ENCODE results near the gene PRTFDC1. TPM values are rescaled to one million over a fixed set of nuclear protein-coding genes. Genes with fewer than 3 reads are reported as not detected.

The PRTFDC1 gene
- total RNA-seq, 1 experiment from 2014 or later = 22.7 TPM

DNA sequence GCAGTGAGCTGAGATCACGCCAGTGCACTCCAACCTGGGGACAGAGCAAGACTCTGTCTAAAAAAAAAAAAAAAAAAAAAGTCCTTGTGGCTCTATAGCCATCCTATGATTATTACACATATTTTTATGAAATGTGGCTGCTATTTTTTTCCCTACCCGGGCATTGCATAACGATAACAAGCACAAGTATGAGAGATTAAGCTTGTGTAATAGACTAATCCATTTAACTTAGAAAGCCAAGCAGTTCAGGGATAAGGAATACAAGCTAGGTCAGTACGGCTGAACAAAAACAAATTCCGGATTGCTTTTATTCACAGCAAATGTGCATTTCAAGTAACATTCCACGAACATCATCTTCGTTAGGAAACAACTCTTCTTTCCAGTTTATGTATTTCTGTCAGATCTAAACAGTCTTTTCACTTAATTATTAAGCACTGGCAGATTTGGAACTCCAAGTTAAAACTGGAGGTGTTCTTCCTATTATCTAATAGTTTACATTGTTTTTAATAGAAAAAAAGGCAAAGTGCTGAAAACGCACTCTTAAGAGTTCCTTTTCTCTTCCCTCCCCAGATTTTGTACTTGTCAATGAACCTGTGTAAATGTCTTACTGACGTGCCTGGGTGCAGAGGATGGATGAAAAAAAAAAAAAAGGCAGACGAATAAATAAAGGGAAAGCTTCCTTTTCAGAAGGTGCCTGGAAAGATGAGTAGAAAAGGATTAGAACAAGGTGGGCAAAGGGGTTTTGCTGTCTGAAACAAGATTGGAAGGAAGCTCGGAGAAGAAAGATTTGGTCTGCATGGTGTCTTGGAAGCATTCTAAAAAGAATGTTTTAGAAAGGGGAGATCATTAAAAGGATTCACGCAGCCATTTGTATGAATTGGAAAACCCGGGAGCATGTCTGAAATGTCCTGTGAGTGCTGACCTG is 81.1 kb downstream of the PRTFDC1 start:
- no peaks in the 10 kb centered on the region for H3K27me3 Mint-ChIP-seq (ENCODE audit: unreplicated experiment)
- BruUV-seq (replicated peaks) = no TSS peak
- H3K36me3 Mint-ChIP-seq (ENCODE audit: insufficient read depth, unreplicated experiment) = no peaks in the 10 kb centered on the region
- H3K4me1 Mint-ChIP-seq (ENCODE audit: low read depth, unreplicated experiment) = peaks cover 19% of the 10 kb centered on the region
- TF ChIP-seq, protein P1, sequence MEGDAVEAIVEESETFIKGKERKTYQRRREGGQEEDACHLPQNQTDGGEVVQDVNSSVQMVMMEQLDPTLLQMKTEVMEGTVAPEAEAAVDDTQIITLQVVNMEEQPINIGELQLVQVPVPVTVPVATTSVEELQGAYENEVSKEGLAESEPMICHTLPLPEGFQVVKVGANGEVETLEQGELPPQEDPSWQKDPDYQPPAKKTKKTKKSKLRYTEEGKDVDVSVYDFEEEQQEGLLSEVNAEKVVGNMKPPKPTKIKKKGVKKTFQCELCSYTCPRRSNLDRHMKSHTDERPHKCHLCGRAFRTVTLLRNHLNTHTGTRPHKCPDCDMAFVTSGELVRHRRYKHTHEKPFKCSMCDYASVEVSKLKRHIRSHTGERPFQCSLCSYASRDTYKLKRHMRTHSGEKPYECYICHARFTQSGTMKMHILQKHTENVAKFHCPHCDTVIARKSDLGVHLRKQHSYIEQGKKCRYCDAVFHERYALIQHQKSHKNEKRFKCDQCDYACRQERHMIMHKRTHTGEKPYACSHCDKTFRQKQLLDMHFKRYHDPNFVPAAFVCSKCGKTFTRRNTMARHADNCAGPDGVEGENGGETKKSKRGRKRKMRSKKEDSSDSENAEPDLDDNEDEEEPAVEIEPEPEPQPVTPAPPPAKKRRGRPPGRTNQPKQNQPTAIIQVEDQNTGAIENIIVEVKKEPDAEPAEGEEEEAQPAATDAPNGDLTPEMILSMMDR (IDR thresholded peaks at IDR 0.05; ENCODE audit: unreplicated experiment) = no peak
- no peak overlapping the region for H3K27ac Mint-ChIP-seq (ENCODE audit: unreplicated experiment)
- intact Hi-C loops (cut with micrococcal nuclease; ENCODE audit: unreplicated experiment) = no loop called here
- no peak overlapping the region for H3K4me3 Mint-ChIP-seq (ENCODE audit: low read depth, unreplicated experiment)
- CTCF ChIA-PET = no interaction called here
- peaks cover 3% of the 10 kb centered on the region for H3K9me3 Mint-ChIP-seq (ENCODE audit: low read depth, unreplicated experiment)
- DNase-seq = no peak

- no TSS peak for BruUV-seq (replicated peaks)
- Mint-ChIP-seq H3K27me3 (ENCODE audit: unreplicated experiment) (no peaks in the 10 kb centered on the region), H3K4me1 (ENCODE audit: low read depth, unreplicated experiment) (peaks cover 30% of the 10 kb centered on the region), H3K4me3 (ENCODE audit: low read depth, unreplicated experiment) (no peak overlapping the region), H3K9me3 (ENCODE audit: low read depth, unreplicated experiment) (no peaks in the 10 kb centered on the region), H3K36me3 (ENCODE audit: insufficient read depth, unreplicated experiment) (no peaks in the 10 kb centered on the region), H3K27ac (ENCODE audit: unreplicated experiment) (no peak overlapping the region)
- DNase-seq = no peak
- TF ChIP-seq, protein P1 (IDR thresholded peaks at IDR 0.05; ENCODE audit: unreplicated experiment) = no peak
- CTCF ChIA-PET = interaction anchor here (0.6 kb wide), 1 partner anchor 31 kb away, joined by 3 read pairs; no protein-coding TSS in a partner anchor
- intact Hi-C loops (cut with micrococcal nuclease; ENCODE audit: unreplicated experiment) = no loop called here
Observed at GRCh38 chr10:24869354-24870015, 82.9 kb downstream of the PRTFDC1 start.

DNA sequence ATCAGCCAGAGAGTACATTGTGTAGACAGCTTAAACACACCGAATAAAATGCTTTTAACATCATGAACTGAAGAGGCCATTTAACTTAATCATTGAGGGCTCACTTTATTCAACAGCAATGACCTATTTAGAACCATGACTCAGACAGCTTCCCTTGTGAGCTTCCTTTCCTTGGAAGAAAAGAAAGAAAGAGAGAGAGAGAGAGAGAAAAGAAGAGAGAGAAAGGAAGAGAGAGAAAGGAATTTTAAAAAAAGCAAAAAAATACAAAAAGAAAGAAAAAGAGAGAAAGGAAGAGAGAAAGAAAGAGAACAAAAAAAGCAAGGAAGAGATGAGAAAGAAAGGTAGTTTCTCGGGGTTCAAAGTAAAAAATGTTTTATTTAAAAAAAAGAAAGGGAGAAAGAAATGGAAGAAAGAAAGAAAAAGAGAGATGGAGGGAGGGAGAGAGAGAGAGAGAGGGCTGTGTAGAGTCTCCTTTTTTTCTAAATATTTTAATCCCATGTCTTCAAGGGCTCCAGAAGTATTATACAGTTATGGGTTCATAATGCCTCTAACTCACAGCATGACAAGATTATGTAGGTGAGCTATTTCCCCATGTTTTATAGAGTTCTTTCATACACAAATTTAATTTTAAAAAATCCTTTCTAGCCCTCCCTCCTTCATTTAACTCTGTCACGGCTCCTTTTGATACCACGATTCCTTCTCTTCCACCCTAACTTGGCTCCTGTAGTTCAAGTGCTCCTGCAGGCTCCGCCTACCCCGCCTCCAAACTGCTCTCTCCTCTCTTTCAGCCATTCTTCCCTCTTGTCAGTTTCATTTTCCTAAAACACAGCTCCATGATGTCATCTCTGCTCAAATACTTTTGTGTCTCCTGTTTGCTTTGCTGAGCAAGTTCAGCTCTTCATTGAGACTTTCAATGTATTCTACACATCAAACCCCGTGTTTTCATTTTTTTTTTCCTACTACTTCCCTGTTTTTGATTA is 85.5 kb downstream of the PRTFDC1 start:
- no TSS peak for BruUV-seq (replicated peaks)
- Mint-ChIP-seq H3K4me1 (ENCODE audit: low read depth, unreplicated experiment) (peaks cover 30% of the 10 kb centered on the region), H3K27me3 (ENCODE audit: unreplicated experiment) (no peaks in the 10 kb centered on the region), H3K36me3 (ENCODE audit: insufficient read depth, unreplicated experiment) (no peaks in the 10 kb centered on the region), H3K4me3 (ENCODE audit: low read depth, unreplicated experiment) (no peak overlapping the region), H3K9me3 (ENCODE audit: low read depth, unreplicated experiment) (no peaks in the 10 kb centered on the region), H3K27ac (ENCODE audit: unreplicated experiment) (no peak overlapping the region)
- CTCF ChIA-PET = interaction anchor here (0.7 kb wide), 1 partner anchor 282 kb away, joined by 6 read pairs; no protein-coding TSS in a partner anchor
- TF ChIP-seq, protein P1 (IDR thresholded peaks at IDR 0.05; ENCODE audit: unreplicated experiment) = no peak
- intact Hi-C loops (cut with micrococcal nuclease; ENCODE audit: unreplicated experiment) = no loop called here
- DNase-seq = no peak

DNA sequence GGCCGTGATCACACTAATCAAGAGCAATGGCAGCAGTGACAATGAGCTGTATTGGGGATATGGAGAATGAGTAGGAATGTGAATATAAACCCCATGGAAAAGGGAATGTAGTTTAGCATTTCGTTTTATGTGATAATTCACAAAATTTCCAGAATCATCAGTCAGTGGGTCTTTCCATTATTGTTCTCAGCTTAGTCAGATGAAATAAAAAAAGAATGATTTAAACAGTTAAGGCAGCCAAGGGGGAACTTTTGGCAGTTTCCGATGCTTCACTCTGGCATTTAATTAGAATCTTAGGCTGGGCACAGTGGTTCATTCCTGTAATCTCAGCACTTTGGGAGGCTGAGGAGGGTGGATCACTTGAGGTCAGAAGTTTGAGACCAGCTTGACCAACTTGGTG is 86.6 kb downstream of the PRTFDC1 start:
- Mint-ChIP-seq H3K36me3 (ENCODE audit: insufficient read depth, unreplicated experiment) (no peaks in the 10 kb centered on the region), H3K27ac (ENCODE audit: unreplicated experiment) (no peak overlapping the region), H3K9me3 (ENCODE audit: low read depth, unreplicated experiment) (no peaks in the 10 kb centered on the region), H3K4me3 (ENCODE audit: low read depth, unreplicated experiment) (no peak overlapping the region), H3K27me3 (ENCODE audit: unreplicated experiment) (no peaks in the 10 kb centered on the region), H3K4me1 (ENCODE audit: low read depth, unreplicated experiment) (peaks cover 30% of the 10 kb centered on the region)
- intact Hi-C loops (cut with micrococcal nuclease; ENCODE audit: unreplicated experiment) = no loop called here
- CTCF ChIA-PET = no interaction called here
- TF ChIP-seq, protein P1 (IDR thresholded peaks at IDR 0.05; ENCODE audit: unreplicated experiment) = no peak
- no TSS peak for BruUV-seq (replicated peaks)
- DNase-seq = no peak
